ENCODE measurements around the gene AHSP.
A peak's percentile ranks its signal among the peaks of the same experiment; 100 is the strongest.
"Not testable (repeated sequence)": the region's sequence is repeated elsewhere in the genome, so short reads cannot be mapped to it uniquely, and the experiment has no call there.

AHSP gene
- 0 to 0.07 (median 0) reads per million in 3 experiments for total RNA-seq

GRCh38 chr16:31527734-31528274 is at the start of gene AHSP:
AHSP (plus strand) TSS chr16:31527900; CDS start chr16:31528140, 240 bp downstream.
- no peak for DNase-seq

- no peak for DNase-seq
Measured at GRCh38 chr16:31478956-31479355, 48.7 kb upstream of the AHSP start.

- DNase-seq = no peak
Measured at GRCh38 chr16:31479751-31480150, 47.9 kb upstream of the AHSP start.

- no peak for DNase-seq
Measured at GRCh38 chr16:31480851-31481536, 46.7 kb upstream of the AHSP start.

- no peak for DNase-seq
Measured at GRCh38 chr16:31483081-31483480, 44.6 kb upstream of the AHSP start, which contains the start of gene SLC5A2. SLC5A2 (plus strand) TSS chr16:31483123; CDS start chr16:31483137, 14 bp downstream.

GRCh38 chr16:31484048-31484447 is 43.7 kb upstream of the AHSP start:
- not testable (repeated sequence) for DNase-seq

- no peak for DNase-seq
Measured at GRCh38 chr16:31484491-31485171, 43.1 kb upstream of the AHSP start.

- no peak for DNase-seq
Measured at GRCh38 chr16:31485571-31485970, 42.1 kb upstream of the AHSP start.

GRCh38 chr16:31486045-31486444 is 41.7 kb upstream of the AHSP start:
- DNase-seq = no peak

GRCh38 chr16:31487071-31487719 is 40.5 kb upstream of the AHSP start:
- DNase-seq = no peak

GRCh38 chr16:31487720-31488467 is 39.8 kb upstream of the AHSP start:
- peak; percentile 77 for DNase-seq

GRCh38 chr16:31488468-31489297 is 39.0 kb upstream of the AHSP start:
- no peak for DNase-seq

- DNase-seq = no peak
Measured at GRCh38 chr16:31489298-31489564, 38.5 kb upstream of the AHSP start.

GRCh38 chr16:31489616-31490584 is 37.8 kb upstream of the AHSP start:
- DNase-seq = no peak

GRCh38 chr16:31491778-31492418 is 35.8 kb upstream of the AHSP start:
- no peak for DNase-seq

GRCh38 chr16:31493506-31494125 is 34.1 kb upstream of the AHSP start:
- no peak for DNase-seq

GRCh38 chr16:31496670-31497069 is 31.0 kb upstream of the AHSP start:
- DNase-seq = no peak

- no peak for DNase-seq
Measured at GRCh38 chr16:31498493-31498892, 29.2 kb upstream of the AHSP start.

GRCh38 chr16:31499928-31500327 is 27.8 kb upstream of the AHSP start:
- no peak for DNase-seq
